Measurements from ENCODE around the gene NABP2. TPM values are rescaled to one million over a fixed set of nuclear protein-coding genes. Genes with fewer than 3 reads are reported as not detected.
A peak's percentile ranks its signal among the peaks of the same experiment; 100 is the strongest.

NABP2 gene
- total RNA-seq, 1 donor from 2014 or later, result 40.0 TPM

DNA sequence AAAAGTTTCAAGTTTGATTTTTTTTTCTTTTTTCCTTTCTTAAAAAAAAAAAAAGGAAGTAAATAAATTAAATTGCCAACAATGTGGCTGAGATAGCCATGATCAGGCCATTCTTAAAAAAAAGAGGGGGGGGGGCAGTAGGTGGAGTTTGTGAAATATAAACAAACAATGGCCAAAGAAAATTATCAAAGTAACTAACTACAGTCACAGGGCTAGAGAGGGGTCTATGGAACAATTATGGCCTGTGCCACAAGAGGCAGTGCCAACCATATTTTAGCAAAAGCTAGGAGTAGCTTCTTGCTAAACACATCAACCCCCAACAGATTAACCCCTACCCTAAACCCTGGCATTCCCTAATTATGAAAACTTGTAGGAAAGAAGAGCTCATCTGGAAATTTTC is 18.7 kb upstream of the NABP2 start:
- no peak overlapping the region for H3K27ac Mint-ChIP-seq
- DNase-seq (ENCODE audit: extremely low spot score, unreplicated experiment), result no peak
- H3K9me3 Mint-ChIP-seq, result no peaks in the 10 kb centered on the region
- no peaks in the 10 kb centered on the region for H3K27me3 Mint-ChIP-seq
- H3K4me1 Mint-ChIP-seq (ENCODE audit: unreplicated experiment), result no peaks in the 10 kb centered on the region
- TF ChIP-seq, protein P1, sequence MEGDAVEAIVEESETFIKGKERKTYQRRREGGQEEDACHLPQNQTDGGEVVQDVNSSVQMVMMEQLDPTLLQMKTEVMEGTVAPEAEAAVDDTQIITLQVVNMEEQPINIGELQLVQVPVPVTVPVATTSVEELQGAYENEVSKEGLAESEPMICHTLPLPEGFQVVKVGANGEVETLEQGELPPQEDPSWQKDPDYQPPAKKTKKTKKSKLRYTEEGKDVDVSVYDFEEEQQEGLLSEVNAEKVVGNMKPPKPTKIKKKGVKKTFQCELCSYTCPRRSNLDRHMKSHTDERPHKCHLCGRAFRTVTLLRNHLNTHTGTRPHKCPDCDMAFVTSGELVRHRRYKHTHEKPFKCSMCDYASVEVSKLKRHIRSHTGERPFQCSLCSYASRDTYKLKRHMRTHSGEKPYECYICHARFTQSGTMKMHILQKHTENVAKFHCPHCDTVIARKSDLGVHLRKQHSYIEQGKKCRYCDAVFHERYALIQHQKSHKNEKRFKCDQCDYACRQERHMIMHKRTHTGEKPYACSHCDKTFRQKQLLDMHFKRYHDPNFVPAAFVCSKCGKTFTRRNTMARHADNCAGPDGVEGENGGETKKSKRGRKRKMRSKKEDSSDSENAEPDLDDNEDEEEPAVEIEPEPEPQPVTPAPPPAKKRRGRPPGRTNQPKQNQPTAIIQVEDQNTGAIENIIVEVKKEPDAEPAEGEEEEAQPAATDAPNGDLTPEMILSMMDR (conservative IDR thresholded peaks at IDR 0.05), result peak; percentile 28
- H3K4me3 Mint-ChIP-seq, result no peak overlapping the region
- peaks cover 21% of the 10 kb centered on the region for H3K36me3 Mint-ChIP-seq

DNA sequence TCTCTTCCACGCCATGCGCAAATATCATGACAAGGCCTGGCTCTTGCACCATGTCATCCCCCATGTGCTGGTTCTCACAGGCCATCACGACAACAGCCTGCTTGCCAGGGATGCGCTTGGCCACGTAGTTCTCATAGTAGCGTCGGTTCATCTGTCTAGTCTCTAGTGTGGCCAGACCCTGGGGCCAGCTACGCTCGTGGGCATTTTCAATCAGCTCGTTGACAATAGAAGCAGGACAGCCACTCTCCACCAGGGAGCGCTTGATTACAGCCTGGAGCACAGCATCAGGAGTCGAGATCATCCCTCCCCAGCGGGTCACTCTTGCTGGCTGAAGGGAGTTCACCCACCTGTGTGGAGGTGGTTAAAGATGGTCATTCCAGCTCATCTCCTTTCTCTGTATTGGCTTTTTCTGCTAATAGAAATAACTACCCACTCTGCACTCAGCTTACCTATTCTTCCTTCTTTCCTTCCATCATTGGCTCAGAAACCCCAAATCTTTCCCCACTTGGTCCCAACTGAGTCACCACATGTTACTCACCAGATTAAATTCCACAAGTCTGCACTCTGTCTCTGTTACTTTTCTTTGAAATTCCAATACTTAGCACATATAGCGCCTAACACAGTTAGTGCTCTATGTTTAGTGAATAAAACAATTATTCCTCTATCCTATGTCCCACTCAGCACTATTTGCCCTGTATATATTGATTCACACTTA is 17.5 kb upstream of the NABP2 start:
- TF ChIP-seq, protein P1 (conservative IDR thresholded peaks at IDR 0.05), result peak; percentile 73
- H3K27me3 Mint-ChIP-seq, result no peaks in the 10 kb centered on the region
- no peaks in the 10 kb centered on the region for H3K4me1 Mint-ChIP-seq (ENCODE audit: unreplicated experiment)
- H3K36me3 Mint-ChIP-seq, result peaks cover 28% of the 10 kb centered on the region
- H3K9me3 Mint-ChIP-seq, result no peaks in the 10 kb centered on the region
- no peak overlapping the region for H3K4me3 Mint-ChIP-seq
- H3K27ac Mint-ChIP-seq, result no peak overlapping the region
- no peak for DNase-seq (ENCODE audit: extremely low spot score, unreplicated experiment)

DNA sequence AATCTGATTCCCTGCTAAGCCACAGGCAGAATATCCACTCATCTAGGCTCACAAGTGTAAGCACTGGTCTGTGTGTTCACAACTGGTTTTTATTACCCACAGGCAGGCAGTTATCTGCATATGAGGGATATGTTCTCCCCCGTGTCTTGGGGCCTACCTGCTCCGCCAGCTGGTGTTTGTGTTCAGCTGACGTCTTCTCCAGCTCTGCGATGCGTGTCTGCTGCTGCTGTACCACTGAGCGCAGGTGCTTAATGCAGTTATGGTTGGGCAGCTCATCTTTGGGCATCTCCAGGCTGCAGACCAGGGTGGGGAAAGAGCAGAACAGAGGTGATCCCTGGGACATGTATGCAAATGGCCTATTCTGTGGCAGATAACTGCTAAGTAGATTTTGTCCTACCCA is 16.1 kb upstream of the NABP2 start:
- no peaks in the 10 kb centered on the region for H3K9me3 Mint-ChIP-seq
- H3K36me3 Mint-ChIP-seq, result peaks cover 32% of the 10 kb centered on the region
- TF ChIP-seq, protein P1 (conservative IDR thresholded peaks at IDR 0.05), result no peak
- H3K4me1 Mint-ChIP-seq (ENCODE audit: unreplicated experiment), result no peaks in the 10 kb centered on the region
- no peak for DNase-seq (ENCODE audit: extremely low spot score, unreplicated experiment)
- H3K4me3 Mint-ChIP-seq, result no peak overlapping the region
- H3K27ac Mint-ChIP-seq, result no peak overlapping the region
- H3K27me3 Mint-ChIP-seq, result no peaks in the 10 kb centered on the region

DNA sequence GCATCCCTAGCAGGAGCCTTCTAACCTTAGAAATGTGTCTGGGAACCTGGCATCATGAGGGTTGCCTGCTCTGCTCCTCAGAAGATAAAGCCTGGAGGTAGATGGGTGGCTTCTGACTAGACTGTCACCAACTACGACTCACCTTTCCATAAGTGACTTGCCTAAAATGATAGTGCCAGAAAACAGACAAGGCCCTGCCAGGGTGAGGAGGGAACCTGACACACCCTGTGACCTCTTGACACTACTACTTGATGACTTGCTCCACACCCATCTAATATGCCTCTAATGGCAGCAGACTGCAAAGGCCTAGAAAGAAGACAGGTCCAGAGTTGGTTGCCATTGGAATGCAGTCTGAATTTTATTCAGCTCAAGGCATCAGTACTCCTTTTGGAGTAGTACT is 11.8 kb upstream of the NABP2 start:
- no peak overlapping the region for H3K27ac Mint-ChIP-seq
- H3K27me3 Mint-ChIP-seq, result no peaks in the 10 kb centered on the region
- H3K9me3 Mint-ChIP-seq, result no peaks in the 10 kb centered on the region
- no peak for DNase-seq (ENCODE audit: extremely low spot score, unreplicated experiment)
- TF ChIP-seq, protein P1 (conservative IDR thresholded peaks at IDR 0.05), result no peak
- peaks cover 39% of the 10 kb centered on the region for H3K36me3 Mint-ChIP-seq
- H3K4me3 Mint-ChIP-seq, result no peak overlapping the region
- no peaks in the 10 kb centered on the region for H3K4me1 Mint-ChIP-seq (ENCODE audit: unreplicated experiment)

DNA sequence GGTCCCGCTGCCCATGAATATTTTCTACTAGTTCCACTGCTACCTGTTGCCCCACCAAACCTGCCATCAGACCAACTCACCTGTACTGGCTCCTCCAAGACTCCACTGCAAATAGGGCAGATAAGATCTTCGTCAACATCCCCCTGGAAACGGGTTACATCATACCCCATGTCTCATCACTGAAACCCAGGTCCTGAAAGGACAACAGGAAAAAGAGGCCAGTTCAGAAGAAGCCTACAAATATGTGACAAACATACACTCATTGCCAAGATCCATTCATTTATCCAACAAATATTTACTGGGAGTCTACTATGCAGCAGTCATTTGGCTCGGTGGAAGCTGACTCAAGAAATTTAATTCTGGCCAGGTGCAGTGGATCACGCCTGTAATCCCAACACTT is 10.3 kb upstream of the NABP2 start:
- no peaks in the 10 kb centered on the region for H3K4me1 Mint-ChIP-seq (ENCODE audit: unreplicated experiment)
- H3K27me3 Mint-ChIP-seq, result no peaks in the 10 kb centered on the region
- H3K36me3 Mint-ChIP-seq, result peaks cover 36% of the 10 kb centered on the region
- no peak overlapping the region for H3K27ac Mint-ChIP-seq
- no peak for DNase-seq (ENCODE audit: extremely low spot score, unreplicated experiment)
- H3K4me3 Mint-ChIP-seq, result no peak overlapping the region
- TF ChIP-seq, protein P1 (conservative IDR thresholded peaks at IDR 0.05), result no peak
- H3K9me3 Mint-ChIP-seq, result no peaks in the 10 kb centered on the region

Data from type B pancreatic cell (in vitro differentiated cells).